Measurements from ENCODE around the gene GALNTL6.

GRCh38 chr4:173051232-173051631, 1238.0 kb downstream of the GALNTL6 start:
- no peak for TF ChIP-seq CTCF (IDR thresholded peaks at IDR 0.05; ENCODE audit: insufficient read depth, low read length, poor library complexity, severe bottlenecking)
- no peak for TF ChIP-seq EZH2phosphoT487 (conservative IDR thresholded peaks at IDR 0.05; ENCODE audit: low read length)
